Smooth muscle cell of the brain vasculature (primary cell): Measurements from ENCODE around the gene ZNF655.
"Not testable (repeated sequence)": the region's sequence is repeated elsewhere in the genome, so short reads cannot be mapped to it uniquely, and the experiment has no call there.

Experiments
- DNase-seq: peaks from one replicate; pipeline ENCODE4 v3.0.0-alpha.2; 2012; ENCODE audit warnings: low read depth, low spot score

The ZNF655 gene, protein sequence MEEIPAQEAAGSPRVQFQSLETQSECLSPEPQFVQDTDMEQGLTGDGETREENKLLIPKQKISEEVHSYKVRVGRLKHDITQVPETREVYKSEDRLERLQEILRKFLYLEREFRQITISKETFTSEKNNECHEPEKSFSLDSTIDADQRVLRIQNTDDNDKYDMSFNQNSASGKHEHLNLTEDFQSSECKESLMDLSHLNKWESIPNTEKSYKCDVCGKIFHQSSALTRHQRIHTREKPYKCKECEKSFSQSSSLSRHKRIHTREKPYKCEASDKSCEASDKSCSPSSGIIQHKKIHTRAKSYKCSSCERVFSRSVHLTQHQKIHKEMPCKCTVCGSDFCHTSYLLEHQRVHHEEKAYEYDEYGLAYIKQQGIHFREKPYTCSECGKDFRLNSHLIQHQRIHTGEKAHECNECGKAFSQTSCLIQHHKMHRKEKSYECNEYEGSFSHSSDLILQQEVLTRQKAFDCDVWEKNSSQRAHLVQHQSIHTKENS

GRCh38 chr7:99558306-99559174 lies at the start of gene ZNF655:
ZNF655 (plus strand) TSS chr7:99558642; CDS start chr7:99560560, 1,918 bp downstream.
- peak; percentile 77 for DNase-seq

DNA sequence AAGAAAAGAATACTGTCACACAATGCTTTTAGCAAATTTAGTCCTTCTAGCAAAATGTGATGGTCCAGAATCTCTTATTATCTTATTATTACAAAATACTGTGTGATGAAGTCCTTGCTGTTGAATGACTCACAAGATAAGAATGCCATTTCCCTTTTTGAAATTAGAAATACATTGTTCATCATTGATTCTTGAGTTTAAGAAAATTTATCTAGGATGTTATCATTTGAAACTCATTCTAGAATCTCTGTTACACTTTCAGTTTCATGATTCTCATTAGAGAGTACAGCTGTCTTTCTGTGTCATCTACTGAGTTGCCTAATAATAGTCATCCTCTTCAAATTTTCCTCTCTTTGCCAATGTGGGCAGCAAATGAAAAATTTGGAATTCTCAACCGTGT lies 44.4 kb upstream of the ZNF655 start:
- DNase-seq = no peak

- DNase-seq = no peak
Observed at GRCh38 chr7:99521399-99521798, 37.0 kb upstream of the ZNF655 start.

- DNase-seq = no peak
Observed at GRCh38 chr7:99525713-99526440, 32.6 kb upstream of the ZNF655 start.

GRCh38 chr7:99531354-99531765 lies 27.1 kb upstream of the ZNF655 start:
- no peak for DNase-seq

DNA sequence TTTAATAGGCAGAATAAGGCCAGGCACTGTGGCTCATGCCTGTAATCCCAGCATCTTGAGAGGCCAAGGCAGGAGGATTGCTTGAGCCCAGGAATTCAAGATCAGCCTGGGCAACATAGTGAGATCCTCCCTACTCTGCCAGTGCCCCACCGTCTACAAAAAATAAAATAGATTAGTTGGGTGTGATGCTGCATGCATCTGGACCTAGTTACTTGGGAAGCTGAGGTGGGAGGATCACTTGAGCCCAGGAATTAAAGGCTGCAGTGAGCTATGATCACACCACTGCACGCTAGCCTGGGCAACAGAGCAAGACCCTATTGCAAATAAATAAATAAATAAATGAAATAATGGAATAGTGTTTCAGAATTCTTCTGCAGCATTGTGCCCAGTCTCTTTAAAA lies 22.8 kb upstream of the ZNF655 start:
- no peak for DNase-seq

GRCh38 chr7:99539213-99539811 lies 19.1 kb upstream of the ZNF655 start:
- no peak for DNase-seq

GRCh38 chr7:99540542-99540941 lies 17.9 kb upstream of the ZNF655 start:
- DNase-seq = no peak

- DNase-seq = no peak
Observed at GRCh38 chr7:99541212-99541611, 17.2 kb upstream of the ZNF655 start.

GRCh38 chr7:99543081-99543671 lies 15.3 kb upstream of the ZNF655 start:
- no peak for DNase-seq

- DNase-seq = no peak
Observed at GRCh38 chr7:99543916-99544315, 14.5 kb upstream of the ZNF655 start.

DNA sequence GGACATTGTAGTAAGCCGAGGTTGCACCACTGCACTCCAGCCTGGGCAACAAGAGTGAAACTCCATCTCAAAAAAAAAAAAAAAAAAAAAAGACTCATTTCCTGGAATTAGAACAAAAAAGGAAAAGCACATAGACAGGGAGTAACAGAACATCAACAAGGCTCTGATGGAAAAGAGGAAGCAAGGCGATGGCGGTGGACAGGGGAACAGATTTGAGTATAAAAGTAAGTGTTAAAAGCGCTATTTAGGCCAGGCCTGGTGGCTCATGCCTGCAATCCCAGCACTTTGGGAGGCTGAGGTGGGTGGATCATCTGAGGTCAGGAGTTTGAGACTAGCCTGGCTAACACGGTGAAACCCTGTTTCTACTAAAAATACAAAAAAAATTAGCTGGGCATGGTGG lies 13.1 kb upstream of the ZNF655 start:
- DNase-seq = not testable (repeated sequence)

DNA sequence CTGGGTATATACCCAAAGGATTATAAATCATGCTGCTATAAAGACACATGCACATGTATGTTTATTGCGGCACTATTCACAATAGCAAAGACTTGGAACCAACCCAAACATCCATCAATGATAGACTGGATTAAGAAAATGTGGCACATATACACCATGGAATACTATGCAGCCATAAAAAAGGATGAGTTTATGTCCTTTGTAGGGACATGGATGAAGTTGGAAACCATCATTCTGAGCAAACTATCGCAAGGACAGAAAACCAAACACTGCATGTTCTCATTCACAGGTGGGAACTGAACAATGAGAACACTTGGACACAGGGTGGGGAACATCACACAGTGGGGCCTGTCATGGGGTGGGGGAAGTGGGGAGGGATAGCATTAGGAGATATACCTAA lies 8.9 kb upstream of the ZNF655 start:
- not testable (repeated sequence) for DNase-seq

- DNase-seq = no peak
Observed at GRCh38 chr7:99551334-99551733, 7.1 kb upstream of the ZNF655 start.

GRCh38 chr7:99551767-99552463 lies 6.5 kb upstream of the ZNF655 start, which contains the start of gene FAM200A:
FAM200A (minus strand) TSS chr7:99552114; CDS start chr7:99548407, 3,707 bp downstream.
- DNase-seq = peak; percentile 81

GRCh38 chr7:99553039-99553438 lies 5.4 kb upstream of the ZNF655 start:
- DNase-seq = no peak

- DNase-seq = no peak
Observed at GRCh38 chr7:99554939-99555338, 3.5 kb upstream of the ZNF655 start.

DNA sequence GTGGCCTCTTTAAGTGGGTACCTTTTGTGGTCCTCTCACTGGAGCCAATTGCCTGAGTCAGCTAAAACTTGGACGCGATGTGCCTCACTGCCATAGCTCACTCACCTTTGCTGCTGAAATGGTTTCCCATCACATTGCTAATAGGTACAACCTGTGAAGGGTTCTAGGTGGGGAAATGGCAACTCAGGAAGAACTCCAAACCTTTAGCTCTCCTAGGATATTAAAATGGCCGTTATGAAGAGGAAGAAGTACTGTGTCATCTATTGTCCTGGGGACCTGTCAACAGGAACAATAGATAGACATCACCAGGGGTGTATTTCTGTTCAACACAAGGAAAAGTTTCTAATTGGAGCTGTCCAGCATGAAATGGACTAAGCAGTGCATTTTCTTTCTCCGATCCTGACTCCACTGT lies 1.2 kb upstream of the ZNF655 start:
- DNase-seq = no peak

- no peak for DNase-seq
Observed at GRCh38 chr7:99557940-99558305, 519 bp upstream of the ZNF655 start.

- no peak for DNase-seq
Observed at GRCh38 chr7:99559175-99559915, 903 bp downstream of the ZNF655 start.
